HepG2 (cell line): ENCODE measurements around the gene GPSM1. TPM values are rescaled to one million over a fixed set of nuclear protein-coding genes. Genes with fewer than 3 reads are reported as not detected.

Source experiments
- AHR ChIP-seq: IDR thresholded peaks from 2 replicates; pipeline ENCODE4 v1.6.1; 2018; ENCODE audit warnings: missing genetic modification reagents, missing compliant biosample characterization
- DRAP1 ChIP-seq: IDR thresholded peaks from 2 replicates; pipeline ENCODE4 v1.6.1; 2016; ENCODE audit warnings: missing genetic modification reagents, missing compliant biosample characterization
- FOXJ3 ChIP-seq: sonication (generic); formaldehyde crosslinking; IDR thresholded peaks from 2 replicates; pipeline ENCODE4 v1.4.0; 2020; ENCODE audit warnings: missing genetic modification reagents, mild to moderate bottlenecking, borderline replicate concordance
- GMEB2 ChIP-seq: IDR thresholded peaks from 2 replicates; pipeline ENCODE4 v1.6.1; 2016; ENCODE audit warnings: missing biosample characterization, missing genetic modification reagents, low read depth
- GPBP1L1 ChIP-seq: sonication (generic); formaldehyde crosslinking; IDR thresholded peaks from 2 replicates; pipeline ENCODE4 v1.5.0; 2020; ENCODE audit warnings: mild to moderate bottlenecking, missing genetic modification reagents
- GZF1 ChIP-seq: sonication (generic); formaldehyde crosslinking; IDR thresholded peaks from 2 replicates; pipeline ENCODE4 v1.5.1; 2020; ENCODE audit warnings: mild to moderate bottlenecking, missing genetic modification reagents
- ISX ChIP-seq: sonication (generic); formaldehyde crosslinking; conservative IDR thresholded peaks from 2 replicates; pipeline ENCODE4 v1.5.0; 2020; ENCODE audit warnings: missing genetic modification reagents
- JUN ChIP-seq: sonication (generic); formaldehyde crosslinking; IDR thresholded peaks from 2 replicates; pipeline ENCODE4 v1.4.0; 2020; ENCODE audit warnings: mild to moderate bottlenecking, missing genetic modification reagents
- PHF5A ChIP-seq: IDR thresholded peaks from one replicate; pipeline ENCODE4 v1.6.1; 2018; ENCODE audit warnings: low read depth, missing genetic modification reagents; ENCODE audit not compliant: unreplicated experiment
- TCF7 ChIP-seq: sonication (generic); IDR thresholded peaks from 2 replicates; pipeline ENCODE4 v1.6.1; 2016; ENCODE audit warnings: antibody characterized with exemption, low read depth
- ZNF33B ChIP-seq: sonication (generic); formaldehyde crosslinking; IDR thresholded peaks from 2 replicates; pipeline ENCODE4 v1.5.1; 2020; ENCODE audit warnings: mild to moderate bottlenecking, missing genetic modification reagents
- ZNF468 ChIP-seq: sonication (generic); formaldehyde crosslinking; IDR thresholded peaks from 2 replicates; pipeline ENCODE4 v1.8.0; 2022; ENCODE audit warnings: mild to moderate bottlenecking, moderate library complexity, missing genetic modification reagents
- ZNF510 ChIP-seq: sonication (generic); formaldehyde crosslinking; IDR thresholded peaks from 2 replicates; pipeline ENCODE4 v1.4.0; 2020; ENCODE audit warnings: low read depth, mild to moderate bottlenecking, missing genetic modification reagents
- ZNF839 ChIP-seq: sonication (generic); formaldehyde crosslinking; IDR thresholded peaks from 2 replicates; pipeline ENCODE4 v1.4.0; 2020; ENCODE audit warnings: missing genetic modification reagents, mild to moderate bottlenecking, borderline replicate concordance
- polyA plus RNA-seq, 8 experiments: library from polyadenylated mRNA; depleted of rRNA in 3 of 8; stranded (reverse) in 7 of 8; unstranded in 1 of 8; fragments of >200 nt; fragmentation: Illumina TruSeq in 4 of 8; extraction: Trizol in 4 of 8; gene quantifications; 2 replicates each; pipeline versions ENCODE4 v1.2.1 to v1.2.3, GENCODE V29; 2011 to 2016; ENCODE audit warnings: low read depth in 4 of 8, missing spikeins in 1 of 8, mixed read lengths in 1 of 8; ENCODE audit not compliant: insufficient read depth in 1 of 8
- total RNA-seq, 5 experiments: library from RNA; depleted of rRNA; stranded (reverse); fragments of >200 nt; fragmentation: Illumina TruSeq; extraction: Trizol; gene quantifications; 2 replicates each; pipeline ENCODE4 v1.2.3, GENCODE V29; 2016; ENCODE audit warnings: low read depth in 1 of 5
- TF ChIP-seq, protein P1 (sequence below): sonication (generic); formaldehyde crosslinking; IDR thresholded peaks from 2 replicates; pipeline ENCODE4 v1.4.0; 2020; ENCODE audit warnings: missing genetic modification reagents, borderline replicate concordance
- TF ChIP-seq, protein P2 (sequence below): sonication (generic); formaldehyde crosslinking; IDR thresholded peaks from 2 replicates; pipeline ENCODE4 v1.4.0; 2020; ENCODE audit warnings: mild to moderate bottlenecking, missing genetic modification reagents
- TF ChIP-seq, protein P3 (sequence below), 2 experiments: IDR thresholded peaks; 2 replicates each; pipeline ENCODE4 v1.6.1; 2011 to 2012; ENCODE audit warnings: low read length in 2 of 2, borderline replicate concordance in 1 of 2, low read depth in 1 of 2, mild to moderate bottlenecking in 1 of 2, moderate library complexity in 1 of 2

Gene GPSM1
- total and polyA plus RNA-seq, 2 of the 13 experiments (the other 11 are each of a cell fraction or from before 2014, with no cell fraction given) = 1.0 to 2.4 TPM

- TF ChIP-seq, protein P1, sequence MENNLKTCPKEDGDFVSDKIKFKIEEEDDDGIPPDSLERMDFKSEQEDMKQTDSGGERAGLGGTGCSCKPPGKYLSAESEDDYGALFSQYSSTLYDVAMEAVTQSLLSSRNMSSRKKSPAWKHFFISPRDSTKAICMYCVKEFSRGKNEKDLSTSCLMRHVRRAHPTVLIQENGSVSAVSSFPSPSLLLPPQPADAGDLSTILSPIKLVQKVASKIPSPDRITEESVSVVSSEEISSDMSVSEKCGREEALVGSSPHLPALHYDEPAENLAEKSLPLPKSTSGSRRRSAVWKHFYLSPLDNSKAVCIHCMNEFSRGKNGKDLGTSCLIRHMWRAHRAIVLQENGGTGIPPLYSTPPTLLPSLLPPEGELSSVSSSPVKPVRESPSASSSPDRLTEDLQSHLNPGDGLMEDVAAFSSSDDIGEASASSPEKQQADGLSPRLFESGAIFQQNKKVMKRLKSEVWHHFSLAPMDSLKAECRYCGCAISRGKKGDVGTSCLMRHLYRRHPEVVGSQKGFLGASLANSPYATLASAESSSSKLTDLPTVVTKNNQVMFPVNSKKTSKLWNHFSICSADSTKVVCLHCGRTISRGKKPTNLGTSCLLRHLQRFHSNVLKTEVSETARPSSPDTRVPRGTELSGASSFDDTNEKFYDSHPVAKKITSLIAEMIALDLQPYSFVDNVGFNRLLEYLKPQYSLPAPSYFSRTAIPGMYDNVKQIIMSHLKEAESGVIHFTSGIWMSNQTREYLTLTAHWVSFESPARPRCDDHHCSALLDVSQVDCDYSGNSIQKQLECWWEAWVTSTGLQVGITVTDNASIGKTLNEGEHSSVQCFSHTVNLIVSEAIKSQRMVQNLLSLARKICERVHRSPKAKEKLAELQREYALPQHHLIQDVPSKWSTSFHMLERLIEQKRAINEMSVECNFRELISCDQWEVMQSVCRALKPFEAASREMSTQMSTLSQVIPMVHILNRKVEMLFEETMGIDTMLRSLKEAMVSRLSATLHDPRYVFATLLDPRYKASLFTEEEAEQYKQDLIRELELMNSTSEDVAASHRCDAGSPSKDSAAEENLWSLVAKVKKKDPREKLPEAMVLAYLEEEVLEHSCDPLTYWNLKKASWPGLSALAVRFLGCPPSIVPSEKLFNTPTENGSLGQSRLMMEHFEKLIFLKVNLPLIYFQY (CRISPR knock-in tag) = no peak
- TF ChIP-seq, protein P2, sequence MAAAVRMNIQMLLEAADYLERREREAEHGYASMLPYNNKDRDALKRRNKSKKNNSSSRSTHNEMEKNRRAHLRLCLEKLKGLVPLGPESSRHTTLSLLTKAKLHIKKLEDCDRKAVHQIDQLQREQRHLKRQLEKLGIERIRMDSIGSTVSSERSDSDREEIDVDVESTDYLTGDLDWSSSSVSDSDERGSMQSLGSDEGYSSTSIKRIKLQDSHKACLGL (CRISPR knock-in tag) = no peak; the same call in 1 of the 2 replicates
- TF ChIP-seq TCF7 = no peak
- no peak for TF ChIP-seq ZNF839 (CRISPR knock-in tag)
- peak; percentile 17; the same call in 1 of the 2 replicates for TF ChIP-seq JUN (CRISPR knock-in tag)
- TF ChIP-seq FOXJ3 = no peak
- TF ChIP-seq GPBP1L1 (CRISPR knock-in tag) = no peak
- 0 out of 2 replicates have a peak, but pooled peaks have one; percentile 67 for TF ChIP-seq ZNF468 (CRISPR knock-in tag)
- TF ChIP-seq, protein P3, sequence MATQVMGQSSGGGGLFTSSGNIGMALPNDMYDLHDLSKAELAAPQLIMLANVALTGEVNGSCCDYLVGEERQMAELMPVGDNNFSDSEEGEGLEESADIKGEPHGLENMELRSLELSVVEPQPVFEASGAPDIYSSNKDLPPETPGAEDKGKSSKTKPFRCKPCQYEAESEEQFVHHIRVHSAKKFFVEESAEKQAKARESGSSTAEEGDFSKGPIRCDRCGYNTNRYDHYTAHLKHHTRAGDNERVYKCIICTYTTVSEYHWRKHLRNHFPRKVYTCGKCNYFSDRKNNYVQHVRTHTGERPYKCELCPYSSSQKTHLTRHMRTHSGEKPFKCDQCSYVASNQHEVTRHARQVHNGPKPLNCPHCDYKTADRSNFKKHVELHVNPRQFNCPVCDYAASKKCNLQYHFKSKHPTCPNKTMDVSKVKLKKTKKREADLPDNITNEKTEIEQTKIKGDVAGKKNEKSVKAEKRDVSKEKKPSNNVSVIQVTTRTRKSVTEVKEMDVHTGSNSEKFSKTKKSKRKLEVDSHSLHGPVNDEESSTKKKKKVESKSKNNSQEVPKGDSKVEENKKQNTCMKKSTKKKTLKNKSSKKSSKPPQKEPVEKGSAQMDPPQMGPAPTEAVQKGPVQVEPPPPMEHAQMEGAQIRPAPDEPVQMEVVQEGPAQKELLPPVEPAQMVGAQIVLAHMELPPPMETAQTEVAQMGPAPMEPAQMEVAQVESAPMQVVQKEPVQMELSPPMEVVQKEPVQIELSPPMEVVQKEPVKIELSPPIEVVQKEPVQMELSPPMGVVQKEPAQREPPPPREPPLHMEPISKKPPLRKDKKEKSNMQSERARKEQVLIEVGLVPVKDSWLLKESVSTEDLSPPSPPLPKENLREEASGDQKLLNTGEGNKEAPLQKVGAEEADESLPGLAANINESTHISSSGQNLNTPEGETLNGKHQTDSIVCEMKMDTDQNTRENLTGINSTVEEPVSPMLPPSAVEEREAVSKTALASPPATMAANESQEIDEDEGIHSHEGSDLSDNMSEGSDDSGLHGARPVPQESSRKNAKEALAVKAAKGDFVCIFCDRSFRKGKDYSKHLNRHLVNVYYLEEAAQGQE (IDR thresholded peaks at IDR 0.05; ENCODE audit: borderline replicate concordance in 1 of 2, low read depth in 1 of 2, low read length in 2 of 2) = no peak
- TF ChIP-seq GZF1 (CRISPR knock-in tag) = no peak
- no peak for TF ChIP-seq ISX
- no peak for TF ChIP-seq PHF5A (CRISPR knock-in tag)
- TF ChIP-seq ZNF33B (CRISPR knock-in tag) = 0 out of 2 replicates have a peak, but pooled peaks have one; percentile 8
- TF ChIP-seq GMEB2 (CRISPR knock-in tag) = no peak
- TF ChIP-seq AHR (CRISPR knock-in tag) = no peak; the same call in 1 of the 2 replicates
- no peak for TF ChIP-seq ZNF510 (CRISPR knock-in tag)
- TF ChIP-seq DRAP1 (CRISPR knock-in tag) = 0 out of 2 replicates have a peak, but pooled peaks have one; percentile 34
Measured at GRCh38 chr9:136297016-136297691, 30.2 kb upstream of the GPSM1 start (continued).
